Heart left ventricle (tissue), 16 donors: Measurements from ENCODE around the gene MXI1. TPM values are rescaled to one million over a fixed set of nuclear protein-coding genes. Genes with fewer than 3 reads are reported as not detected.
"Not testable (repeated sequence)": the region's sequence is repeated elsewhere in the genome, so short reads cannot be mapped to it uniquely, and the experiment has no call there.

Experiments used
- ATAC-seq, 4 donors: fragments of 200-7000 bp; cut with Tn5 transposase; one replicate each; pipeline ENCODE4 v1.9.1; 2020 to 2022; ENCODE audit warnings: moderate library complexity in 4 of 4, mild to moderate bottlenecking in 3 of 4, moderate number of reproducible peaks in 1 of 4
- DNase-seq, 5 donors: peaks; one replicate each; pipeline ENCODE4 v3.0.0-alpha.2; 2020
- H3K27ac ChIP-seq, 12 donors: fragments of 200-600 bp; sonication (generic) in 4 of 12; one replicate each; pipeline versions ENCODE4 v1.5.0 to v1.8.0; 2016 to 2022; ENCODE audit warnings: mild to moderate bottlenecking in 2 of 12
- H3K27me3 ChIP-seq, 9 donors: fragments of 200-600 bp; sonication (generic) in 2 of 9; one replicate each; pipeline versions ENCODE4 v1.5.1 to v1.8.0; 2016 to 2022; ENCODE audit warnings: mild to moderate bottlenecking in 3 of 9
- H3K36me3 ChIP-seq, 9 donors: fragments of 200-600 bp; sonication (generic) in 2 of 9; one replicate each; pipeline versions ENCODE4 v1.5.0 to v1.8.0; 2018 to 2022; ENCODE audit warnings: mild to moderate bottlenecking in 2 of 9
- H3K4me1 ChIP-seq, 12 donors: fragments of 200-600 bp; sonication (generic) in 4 of 12; one replicate each; pipeline versions ENCODE4 v1.5.0 to v1.8.0; 2016 to 2022; ENCODE audit warnings: mild to moderate bottlenecking in 3 of 12
- H3K4me3 ChIP-seq, 12 donors: fragments of 200-600 bp; sonication (generic) in 4 of 12; one replicate each; pipeline versions ENCODE4 v1.5.0 to v1.8.0; 2017 to 2022; ENCODE audit warnings: mild to moderate bottlenecking in 9 of 12, moderate library complexity in 4 of 12
- H3K9me3 ChIP-seq, 12 donors: fragments of 200-600 bp; sonication (generic) in 4 of 12; one replicate each; pipeline versions ENCODE4 v1.5.0 to v1.8.0; 2016 to 2022; ENCODE audit warnings: mild to moderate bottlenecking in 1 of 12
- POLR2A ChIP-seq, 2 donors: fragments of 450-650 bp; IDR thresholded peaks; one replicate each; pipeline ENCODE4 v1.6.1; 2017; ENCODE audit warnings: antibody characterized with exemption in 2 of 2, mild to moderate bottlenecking in 2 of 2, moderate library complexity in 2 of 2
- WGBS, 4 donors: extraction: QIAGEN DNeasy Blood & Tissue Kit in 2 of 4; methylation state at CpG; one replicate each; pipeline versions ENCODE4 v1.1.5 to v1.1.7; 2013 to 2018; 5-methylcytosine and 5-hydroxymethylcytosine counted together
- intact Hi-C, 10 donors: fragments of 100-400 bp; cut with DNase I; formaldehyde crosslinking; loops; one replicate each; pipeline versions ENCODE4 v1.11.1 to v1.14.2; 2022
- polyA plus RNA-seq, 2 donors: library from polyadenylated mRNA; stranded (reverse); fragments of 200-250 nt; gene quantifications; one replicate each; pipeline ENCODE4 v1.2.3, GENCODE V29; 2013
- total RNA-seq, 9 donors: library from RNA; depleted of rRNA in 2 of 9; stranded (reverse); fragments of >200 nt in 2 of 9; fragmentation: NEBNext Ultra II Directional in 3 of 9; extraction: Animal tissue kit (Norgen Biotek cat#: 25700) in 3 of 9; gene quantifications; one replicate each; pipeline versions ENCODE4 v1.1.0 to v1.2.4, GENCODE V29; 2016 to 2023
- TF ChIP-seq, protein P1 (sequence below), 12 donors: fragments of 200-600 bp; sonication (generic) in 4 of 12; IDR thresholded peaks; one replicate each; pipeline versions ENCODE4 v1.5.0 to v1.8.0; 2018 to 2022; ENCODE audit warnings: antibody characterized with exemption in 12 of 12, mild to moderate bottlenecking in 5 of 12
- donor health status: ischemic (EF 13 %, LVEDD 7.1; RV severe dilation, severe dysfunction).
- donor health status: healthy with polysubstance abuse.
- donor health status: DM: no; HTN: yes; CAD: no.
- donor health status: DM: no; HTN: no; CAD: no.
- donor health status: ischemic (EF 25% LVEDD 6.9; RV normal size, moderate dysfunction).
- donor health status: ischemic (EF 25% LVEDD 5.7; RV mildly dilated, moderate dysfunction).
- donor health status: healthy.
- donor health status: DM: yes; HTN: yes; CAD: no.
- donor health status: ischemic (EF 35%, LVEDD 5.7; RV mildly dilated, moderate dysfunction).
- donor health status: nonischemic (EF 11% LVEDD 7.7; RV severe dilation, severe dysfunction).
- donor health status: DM: yes; HTN: yes; CAD: no.
- donor health status: PGD.
- donor health status: ischemic (EF 29% LVEDD 5.4; RV normal size, mild dysfunction).
- donor health status: nonischemic (EF 23%, LVEDD 6.1; RV moderate dilation, normal function).

MXI1 gene
- total and polyA plus RNA-seq, 11 donors = 20.3 to 83.2 (median 60.6) TPM

DNA sequence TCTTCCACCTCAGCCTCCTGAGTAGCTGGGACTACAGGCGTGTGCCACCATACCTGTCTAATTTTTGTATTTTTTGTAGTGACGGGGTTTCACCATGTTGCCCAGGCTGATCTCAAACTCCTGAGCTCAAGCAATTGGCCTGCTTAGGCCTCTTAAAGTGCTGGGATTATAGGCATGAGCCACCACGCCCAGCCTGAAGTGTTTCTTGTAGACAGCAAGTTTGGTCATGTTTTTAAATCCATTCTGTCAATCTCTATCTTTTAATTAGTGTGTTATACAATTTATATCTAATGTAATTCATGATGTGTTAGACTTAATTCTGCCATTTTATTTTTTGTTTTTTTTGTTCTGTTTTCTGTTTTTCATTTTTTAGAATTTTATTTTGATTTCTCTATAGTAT lies 17.2 kb upstream of the MXI1 start:
- Histone ChIP-seq H3K27me3 (peaks cover 0 to 3% (median 0%) of the 10 kb centered on the region in 9 donors), H3K36me3 (no peaks in the 10 kb centered on the region), H3K27ac (no peak overlapping the region), H3K4me1 (no peaks in the 10 kb centered on the region), H3K4me3 (no peak overlapping the region), H3K9me3 (peaks cover 0 to 6% (median 0%) of the 10 kb centered on the region in 12 donors)
- ATAC-seq (no peak), DNase-seq (no peak)
- intact Hi-C loops = no loop called here
- TF ChIP-seq, protein P1, sequence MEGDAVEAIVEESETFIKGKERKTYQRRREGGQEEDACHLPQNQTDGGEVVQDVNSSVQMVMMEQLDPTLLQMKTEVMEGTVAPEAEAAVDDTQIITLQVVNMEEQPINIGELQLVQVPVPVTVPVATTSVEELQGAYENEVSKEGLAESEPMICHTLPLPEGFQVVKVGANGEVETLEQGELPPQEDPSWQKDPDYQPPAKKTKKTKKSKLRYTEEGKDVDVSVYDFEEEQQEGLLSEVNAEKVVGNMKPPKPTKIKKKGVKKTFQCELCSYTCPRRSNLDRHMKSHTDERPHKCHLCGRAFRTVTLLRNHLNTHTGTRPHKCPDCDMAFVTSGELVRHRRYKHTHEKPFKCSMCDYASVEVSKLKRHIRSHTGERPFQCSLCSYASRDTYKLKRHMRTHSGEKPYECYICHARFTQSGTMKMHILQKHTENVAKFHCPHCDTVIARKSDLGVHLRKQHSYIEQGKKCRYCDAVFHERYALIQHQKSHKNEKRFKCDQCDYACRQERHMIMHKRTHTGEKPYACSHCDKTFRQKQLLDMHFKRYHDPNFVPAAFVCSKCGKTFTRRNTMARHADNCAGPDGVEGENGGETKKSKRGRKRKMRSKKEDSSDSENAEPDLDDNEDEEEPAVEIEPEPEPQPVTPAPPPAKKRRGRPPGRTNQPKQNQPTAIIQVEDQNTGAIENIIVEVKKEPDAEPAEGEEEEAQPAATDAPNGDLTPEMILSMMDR (IDR thresholded peaks at IDR 0.05) = no peak
- TF ChIP-seq POLR2A (IDR thresholded peaks at IDR 0.05) = no peak
- WGBS, 4 donors = 81 to 98% (median 91%) methylated on average over 3 of the region's 3 CpGs

DNA sequence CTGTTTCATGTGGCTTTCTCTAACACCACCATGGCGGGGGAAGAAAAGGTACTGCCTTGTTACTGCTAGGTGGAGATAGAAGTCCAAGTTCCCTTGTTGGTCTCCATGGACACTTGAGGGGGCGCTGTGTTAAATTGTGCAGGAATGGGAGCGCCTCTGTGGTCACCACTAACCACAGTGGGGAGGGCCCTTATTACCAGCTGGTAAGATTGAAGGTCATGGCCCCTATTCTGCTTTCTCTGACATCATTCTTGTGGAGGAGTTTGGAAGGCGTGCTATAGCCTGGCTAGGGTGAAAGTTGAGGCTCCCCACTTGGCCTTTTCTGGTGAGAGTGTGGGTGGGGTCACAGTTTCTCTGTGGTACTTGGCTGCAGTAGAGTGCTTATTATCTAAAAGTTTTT lies 14.9 kb upstream of the MXI1 start:
- Histone ChIP-seq H3K36me3 (no peaks in the 10 kb centered on the region), H3K27me3 (peaks cover 0 to 3% (median 0%) of the 10 kb centered on the region in 9 donors), H3K4me3 (no peak overlapping the region), H3K9me3 (peaks cover 0 to 6% (median 0%) of the 10 kb centered on the region in 12 donors), H3K27ac (no peak overlapping the region), H3K4me1 (no peaks in the 10 kb centered on the region)
- DNase-seq (no peak), ATAC-seq (peak in 3 of 4 donors; percentile 52 to 65 (median 53))
- intact Hi-C loops = no loop called here
- TF ChIP-seq, protein P1 (IDR thresholded peaks at IDR 0.05) = peak in 2 of 12 donors; percentile 5 to 8
- TF ChIP-seq POLR2A (IDR thresholded peaks at IDR 0.05) = no peak
- WGBS, 4 donors = 57 to 74% (median 71%) methylated on average over 4 of the region's 4 CpGs

DNA sequence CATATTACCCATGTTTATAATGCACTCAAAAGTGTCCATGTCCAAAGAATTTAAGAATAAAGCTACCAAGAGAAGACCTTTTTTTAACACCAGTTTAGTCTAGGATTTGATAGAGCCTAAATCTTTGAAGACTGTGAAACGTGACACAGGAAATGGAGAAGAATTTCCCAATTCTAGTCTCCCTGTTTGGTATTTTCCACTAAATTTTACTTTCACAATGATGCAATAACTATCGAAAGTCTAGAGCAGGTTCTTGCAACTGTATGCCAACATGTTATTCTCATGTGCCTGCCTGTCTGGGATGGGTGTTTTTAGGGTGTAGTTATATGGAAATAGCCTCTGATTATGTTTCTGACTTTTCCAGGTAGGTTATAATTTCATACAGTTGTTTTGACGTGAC lies 6.9 kb upstream of the MXI1 start:
- WGBS, 4 donors = 77 to 87% (median 80%) methylated on average over 3 of the region's 3 CpGs

DNA sequence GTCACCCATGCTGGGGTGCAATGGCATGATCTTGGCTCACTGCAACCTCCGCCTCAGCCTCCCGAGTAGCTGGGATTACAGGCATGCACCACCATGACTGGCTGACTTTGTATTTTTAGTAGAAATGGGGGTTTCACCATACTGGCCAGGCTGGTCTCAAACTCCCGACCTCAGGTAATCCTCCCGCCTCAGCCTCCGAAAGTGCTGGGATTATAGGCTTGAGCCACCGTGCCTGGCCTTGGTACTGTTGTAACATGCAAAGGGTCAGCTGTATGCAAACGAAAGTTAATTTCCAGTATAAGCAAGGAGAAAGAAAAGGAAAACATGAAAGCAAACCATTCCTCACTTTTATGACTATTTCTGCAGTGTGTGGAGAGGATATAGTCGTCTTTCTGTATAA lies 6.4 kb upstream of the MXI1 start:
- not testable (repeated sequence) for DNase-seq, ATAC-seq, H3K27me3 ChIP-seq, H3K9me3 ChIP-seq, H3K4me1 ChIP-seq, H3K36me3 ChIP-seq, H3K27ac ChIP-seq, H3K4me3 ChIP-seq
- intact Hi-C loops = loop anchor here in 3 of 10 donors (5.0 to 10.0 kb wide), 3 partner anchors 49 to 316 kb away; no protein-coding TSS in a partner anchor
- WGBS, 4 donors = 88 to 95% (median 93%) methylated on average over 8 of the region's 8 CpGs

More for the DNA sequence above, 6.9 kb upstream of the MXI1 start:
- Histone ChIP-seq H3K36me3 (no peaks in the 10 kb centered on the region), H3K27me3 (no peaks in the 10 kb centered on the region), H3K27ac (no peak overlapping the region), H3K9me3 (no peaks in the 10 kb centered on the region), H3K4me1 (peaks cover 0 to 5% (median 0%) of the 10 kb centered on the region in 12 donors), H3K4me3 (no peak overlapping the region)
- TF ChIP-seq POLR2A (IDR thresholded peaks at IDR 0.05) = no peak
- intact Hi-C loops = loop anchor here in 3 of 10 donors (5.0 to 10.0 kb wide), 3 partner anchors 48 to 316 kb away; no protein-coding TSS in a partner anchor
- DNase-seq (no peak), ATAC-seq (no peak)

DNA sequence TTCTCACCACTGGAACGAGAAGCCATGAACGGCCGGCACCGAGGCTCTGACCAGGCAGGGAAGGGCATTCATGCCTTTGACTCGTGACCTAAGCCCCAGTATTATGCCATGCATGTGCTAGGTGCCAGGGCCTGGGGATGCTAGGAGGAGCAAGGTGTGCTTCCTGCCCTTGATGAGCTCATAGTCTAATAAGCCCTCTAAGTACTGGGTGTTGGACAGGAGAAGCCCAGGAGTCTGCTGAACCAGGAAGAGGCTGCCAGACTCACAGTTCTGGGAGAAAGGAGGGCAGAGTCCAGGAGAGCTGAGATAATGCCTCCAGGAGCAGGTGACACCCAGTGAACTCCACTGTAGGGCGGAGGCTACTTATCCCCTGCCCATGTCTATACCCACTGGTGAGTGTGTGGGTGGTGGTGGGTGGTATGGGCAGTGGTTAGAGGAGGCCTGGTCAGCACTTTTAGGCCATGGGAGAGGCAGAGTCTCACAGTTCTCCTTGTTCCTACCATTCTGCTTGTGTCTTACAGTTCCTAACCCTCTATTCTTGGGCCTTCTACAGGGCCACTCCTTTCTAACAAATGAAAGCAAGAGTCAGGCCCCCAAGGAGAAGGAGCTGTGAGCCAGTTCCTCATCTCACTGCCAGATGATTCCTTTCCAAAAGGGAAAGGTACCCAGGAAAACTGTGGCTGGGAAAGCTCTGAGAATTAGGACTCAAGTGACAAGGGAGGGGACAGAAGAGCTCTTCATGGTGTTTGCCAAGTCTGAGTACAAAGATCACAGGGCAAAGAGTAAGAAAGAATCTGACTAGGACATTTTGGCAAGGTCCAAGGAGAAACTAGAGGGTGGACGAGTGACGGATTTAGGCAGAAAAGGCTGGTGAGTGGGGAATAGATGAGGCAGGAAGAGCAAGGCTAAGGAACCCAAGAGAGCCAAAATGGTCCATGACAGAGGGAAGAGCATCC lies 3.6 kb upstream of the MXI1 start:
- 88 to 92% (median 88%) methylated on average over 8 of the region's 8 CpGs for WGBS, 4 donors
- ATAC-seq (no peak), DNase-seq (no peak)
- Histone ChIP-seq H3K4me1 (peaks cover 0 to 11% (median 4%) of the 10 kb centered on the region in 12 donors), H3K27me3 (no peaks in the 10 kb centered on the region), H3K4me3 (no peak overlapping the region), H3K27ac (no peak overlapping the region), H3K36me3 (no peaks in the 10 kb centered on the region), H3K9me3 (no peaks in the 10 kb centered on the region)
- TF ChIP-seq, protein P1 (IDR thresholded peaks at IDR 0.05) = no peak
- no peak for TF ChIP-seq POLR2A (IDR thresholded peaks at IDR 0.05)
- intact Hi-C loops = loop anchor here in 3 of 10 donors (5.0 to 10.0 kb wide), 3 partner anchors 51 to 319 kb away; no protein-coding TSS in a partner anchor
